H54 (cell line): ENCODE data around the gene OBSCN.

Experiments used
- DNase-seq: peaks from one replicate; pipeline ENCODE4 v3.0.0; 2011; ENCODE audit warnings: low spot score, mixed read lengths; ENCODE audit not compliant: insufficient read length
- FAIRE-seq: peaks from 3 replicates; lab custom pipeline; 2011; peaks lifted over from hg19 to GRCh38; lab: Jason Lieb, UNC
- POLR2A ChIP-seq: IDR thresholded peaks from 2 replicates; pipeline ENCODE4 v1.6.1; 2011; ENCODE audit warnings: low read depth, mild to moderate bottlenecking, low read length

Gene OBSCN

GRCh38 chr1:228415221-228415620 lies 207.4 kb downstream of the OBSCN start:
- FAIRE-seq (no peak), DNase-seq (no peak)
- no peak for TF ChIP-seq POLR2A

- FAIRE-seq = no peak
- no peak for DNase-seq
- no peak for TF ChIP-seq POLR2A
Measured at GRCh38 chr1:228415853-228416216, 208.0 kb downstream of the OBSCN start.

- FAIRE-seq = no peak
- TF ChIP-seq POLR2A = no peak
- DNase-seq = no peak
Measured at GRCh38 chr1:228416217-228416933, 208.5 kb downstream of the OBSCN start, which contains the start of gene TRIM17. TSS of gene TRIM17 (minus strand) at chr1:228416861. CDS start at chr1:228415072, 1,789 bp downstream.

- FAIRE-seq (no peak), DNase-seq (no peak)
- TF ChIP-seq POLR2A = no peak
Measured at GRCh38 chr1:228417061-228417460, 209.2 kb downstream of the OBSCN start.

GRCh38 chr1:228417483-228418203 lies 209.8 kb downstream of the OBSCN start:
- TF ChIP-seq POLR2A = no peak
- no peak for DNase-seq
- FAIRE-seq = no peak

- FAIRE-seq = no peak
- TF ChIP-seq POLR2A = no peak
- DNase-seq = no peak
Measured at GRCh38 chr1:228420968-228421826, 213.4 kb downstream of the OBSCN start.

- DNase-seq (no peak), FAIRE-seq (no peak)
- TF ChIP-seq POLR2A = no peak
Measured at GRCh38 chr1:228423404-228424053, 215.7 kb downstream of the OBSCN start.

GRCh38 chr1:228424685-228425660 lies 217.1 kb downstream of the OBSCN start:
- TF ChIP-seq POLR2A = no peak
- no peak for DNase-seq
- FAIRE-seq = no peak

GRCh38 chr1:228426518-228427175 lies 218.8 kb downstream of the OBSCN start:
- no peak for TF ChIP-seq POLR2A
- FAIRE-seq (no peak), DNase-seq (no peak)

GRCh38 chr1:228428412-228428811 lies 220.6 kb downstream of the OBSCN start:
- DNase-seq (no peak), FAIRE-seq (no peak)
- no peak for TF ChIP-seq POLR2A
